Fibroblast of skin of right quadriceps (primary cell): ENCODE measurements around the gene TAF1B.

Source experiments
- DNase-seq: peaks from one replicate; pipeline ENCODE4 v3.0.0-alpha.2; 2013

Gene TAF1B

GRCh38 chr2:9945596-9945995 lies 102.3 kb downstream of the TAF1B start:
- no peak for DNase-seq

DNA sequence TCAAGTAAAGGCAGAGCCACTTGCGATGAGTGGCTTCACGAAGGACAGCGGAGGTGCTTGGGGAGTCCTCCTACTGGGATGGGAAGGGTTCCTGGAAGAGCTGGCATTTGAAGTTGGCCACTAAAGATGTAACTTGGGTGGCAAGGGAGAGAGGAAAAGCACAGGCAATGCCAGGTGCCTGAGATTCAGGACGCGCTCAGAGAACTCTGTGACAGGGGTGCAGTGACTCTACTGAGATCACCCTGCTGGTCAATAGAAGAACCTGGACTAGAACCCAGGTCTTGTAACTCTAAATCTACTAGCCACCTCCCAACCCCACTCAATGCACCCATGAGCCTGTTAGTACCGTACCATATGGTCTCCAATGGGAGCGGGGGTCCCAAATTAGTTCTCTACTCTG lies 102.8 kb downstream of the TAF1B start:
- no peak for DNase-seq

- no peak for DNase-seq
These were observed 103.5 kb downstream of the TAF1B start for GRCh38 chr2:9946818-9947217.

GRCh38 chr2:9948721-9949120 lies 105.4 kb downstream of the TAF1B start:
- no peak for DNase-seq

- no peak for DNase-seq
These were observed 106.1 kb downstream of the TAF1B start for GRCh38 chr2:9949239-9949991.

DNA sequence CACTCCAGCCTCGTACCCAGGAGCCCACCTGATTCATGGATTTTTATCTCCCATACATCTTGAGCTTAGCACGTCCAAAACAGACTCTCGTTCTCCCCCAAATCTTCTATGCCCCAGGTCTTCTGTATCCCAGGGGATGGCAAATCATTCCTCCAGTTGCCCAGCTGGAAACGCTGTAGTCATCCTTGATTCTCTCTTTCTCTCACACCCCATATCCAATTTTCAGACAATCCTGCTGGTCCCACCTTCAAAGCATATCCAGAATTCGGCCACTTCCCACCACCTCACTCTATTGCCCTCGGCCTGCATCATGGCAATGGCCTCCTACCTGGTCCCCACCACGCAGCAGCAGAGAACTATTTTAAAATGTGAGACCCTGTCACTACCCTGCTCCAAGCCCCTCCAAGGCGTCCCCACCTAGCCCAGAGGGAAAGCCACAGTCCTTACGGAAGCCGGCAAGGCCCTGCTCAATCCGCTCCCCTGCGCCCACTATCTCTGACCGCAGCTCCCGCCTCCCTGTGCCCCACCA lies 106.8 kb downstream of the TAF1B start:
- no peak for DNase-seq

GRCh38 chr2:9950521-9951271 lies 107.4 kb downstream of the TAF1B start:
- peak; percentile 23 for DNase-seq

GRCh38 chr2:9951272-9951521 lies 107.9 kb downstream of the TAF1B start:
- no peak for DNase-seq

GRCh38 chr2:9951522-9952285 lies 108.4 kb downstream of the TAF1B start, which contains the start of gene GRHL1:
Gene GRHL1 (plus strand): TSS chr2:9951693. CDS start chr2:9951834, 141 bp downstream.
- peak; percentile 91 for DNase-seq

GRCh38 chr2:9952286-9952737 lies 109.0 kb downstream of the TAF1B start:
- DNase-seq = no peak

- DNase-seq = no peak
These were observed 109.7 kb downstream of the TAF1B start for GRCh38 chr2:9952856-9953503.

GRCh38 chr2:9954136-9954535 lies 110.9 kb downstream of the TAF1B start:
- DNase-seq = no peak

DNA sequence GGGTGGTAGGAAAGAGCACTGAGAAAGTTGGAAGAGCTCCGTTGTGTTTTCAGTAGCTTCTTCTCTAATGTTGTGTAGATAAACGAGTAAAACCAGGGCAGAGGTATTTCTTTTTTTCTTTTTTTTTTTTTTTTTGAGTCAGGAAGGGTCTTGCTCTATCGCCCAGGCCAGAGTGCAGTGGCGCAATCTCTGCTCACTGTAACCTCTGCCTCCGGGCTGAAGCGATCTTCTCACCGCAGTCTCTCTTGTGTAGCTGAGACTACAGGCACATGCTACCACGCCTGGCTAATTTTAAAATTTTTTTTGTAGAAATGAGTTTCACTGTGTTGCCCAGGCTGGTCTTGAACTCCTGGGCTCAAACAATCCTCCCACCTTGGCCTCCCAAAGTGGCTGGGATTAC lies 114.8 kb downstream of the TAF1B start:
- DNase-seq = no peak

DNA sequence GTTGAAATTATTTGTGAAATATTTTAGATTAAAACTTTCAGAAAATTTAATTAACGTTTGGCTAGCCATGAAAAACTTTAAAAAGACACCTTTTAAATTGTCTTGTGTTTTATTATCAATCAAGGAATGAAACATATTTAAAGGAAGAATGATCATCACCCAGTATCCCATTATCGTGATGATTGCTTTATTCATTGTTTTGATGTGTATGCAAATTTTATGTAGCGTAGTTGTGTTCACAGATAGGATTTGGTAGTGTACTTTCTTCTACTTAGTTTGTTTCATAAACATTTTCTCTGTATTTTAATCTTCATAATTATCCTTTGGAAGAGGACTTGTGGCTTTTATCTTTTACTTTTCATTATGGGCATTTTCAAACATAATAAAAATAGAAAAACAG lies 116.0 kb downstream of the TAF1B start:
- DNase-seq = no peak

DNA sequence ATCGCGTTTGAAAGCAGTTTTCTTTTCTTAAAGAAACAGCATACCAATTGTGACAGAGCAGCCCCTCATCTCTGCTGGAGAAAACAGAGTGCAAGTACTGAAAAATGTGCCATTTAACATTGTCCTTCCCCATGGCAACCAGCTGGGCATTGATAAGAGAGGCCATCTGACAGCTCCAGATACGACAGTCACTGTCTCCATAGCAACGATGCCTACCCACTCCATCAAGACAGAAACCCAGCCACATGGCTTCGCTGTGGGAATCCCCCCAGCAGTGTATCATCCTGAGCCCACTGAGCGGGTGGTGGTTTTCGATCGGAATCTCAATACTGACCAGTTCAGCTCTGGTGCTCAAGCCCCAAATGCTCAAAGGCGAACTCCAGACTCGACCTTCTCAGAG lies 117.7 kb downstream of the TAF1B start:
- DNase-seq = no peak

DNA sequence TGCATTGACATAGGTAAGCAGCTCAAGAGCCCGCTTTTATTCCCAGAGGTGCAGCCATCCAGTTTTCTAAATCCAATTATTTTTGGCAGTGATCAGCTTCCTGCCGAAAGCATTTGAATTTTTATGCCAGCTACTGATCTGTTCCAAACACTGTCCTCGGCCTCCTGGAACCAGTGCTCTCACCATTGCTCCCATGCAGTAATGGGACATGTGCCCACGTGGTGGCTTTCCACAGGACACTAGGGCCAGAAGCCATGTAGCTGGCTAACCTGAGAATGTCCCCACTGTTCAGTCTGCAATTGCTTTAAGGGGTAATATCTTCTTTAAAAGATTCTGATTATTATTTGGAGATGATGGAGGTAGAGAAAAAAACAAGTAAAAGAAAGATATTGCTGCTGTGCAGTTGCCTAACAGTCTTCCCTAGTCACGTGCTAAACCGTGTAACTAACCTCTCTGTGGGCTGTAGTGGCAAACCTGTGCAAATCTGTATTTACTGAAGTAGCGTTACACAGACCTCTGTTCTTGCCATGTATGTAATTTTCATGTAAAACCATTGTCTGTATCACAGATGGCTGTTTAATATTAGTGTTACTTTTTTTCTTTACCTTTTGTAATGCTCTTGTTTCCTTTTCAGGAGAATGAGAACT lies 121.2 kb downstream of the TAF1B start:
- no peak for DNase-seq

- DNase-seq = no peak
These were observed 122.0 kb downstream of the TAF1B start for GRCh38 chr2:9965119-9965822.

GRCh38 chr2:9966491-9967022 lies 123.3 kb downstream of the TAF1B start:
- no peak for DNase-seq

DNA sequence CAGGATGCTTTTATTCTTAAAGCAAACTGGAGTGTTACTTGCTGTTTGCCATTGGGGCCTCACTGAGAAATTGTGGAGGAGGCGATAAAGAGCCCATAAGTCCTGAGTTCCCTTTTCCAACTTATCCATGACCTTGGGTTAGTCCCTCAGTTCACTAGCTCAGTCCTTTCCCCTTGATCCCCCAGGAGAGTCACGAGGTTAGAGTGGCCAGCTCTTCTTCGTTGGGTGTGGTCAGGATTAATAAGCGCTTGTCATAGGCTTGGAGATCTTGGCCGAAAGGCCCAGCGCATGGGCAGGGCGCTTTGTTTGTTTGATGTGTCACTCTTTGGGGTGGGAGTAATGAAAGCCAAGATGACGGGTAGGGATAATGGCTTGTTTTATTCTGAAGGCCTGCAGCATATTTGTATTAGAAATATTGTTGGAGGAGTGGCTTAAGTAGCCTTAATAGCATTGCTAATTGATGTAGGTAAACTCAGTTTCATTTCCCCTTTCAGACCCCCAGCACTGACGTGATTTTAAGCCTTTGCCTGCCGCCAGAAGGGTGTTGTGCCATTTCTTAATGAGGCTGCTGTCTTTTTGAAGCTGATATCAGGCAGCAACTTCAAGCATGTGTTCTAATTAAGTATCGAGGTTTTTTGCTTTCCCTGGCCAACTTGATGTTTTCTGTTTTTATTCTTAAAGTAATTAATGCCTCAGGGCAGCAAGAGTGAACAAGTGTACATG lies 123.9 kb downstream of the TAF1B start:
- DNase-seq = no peak

DNA sequence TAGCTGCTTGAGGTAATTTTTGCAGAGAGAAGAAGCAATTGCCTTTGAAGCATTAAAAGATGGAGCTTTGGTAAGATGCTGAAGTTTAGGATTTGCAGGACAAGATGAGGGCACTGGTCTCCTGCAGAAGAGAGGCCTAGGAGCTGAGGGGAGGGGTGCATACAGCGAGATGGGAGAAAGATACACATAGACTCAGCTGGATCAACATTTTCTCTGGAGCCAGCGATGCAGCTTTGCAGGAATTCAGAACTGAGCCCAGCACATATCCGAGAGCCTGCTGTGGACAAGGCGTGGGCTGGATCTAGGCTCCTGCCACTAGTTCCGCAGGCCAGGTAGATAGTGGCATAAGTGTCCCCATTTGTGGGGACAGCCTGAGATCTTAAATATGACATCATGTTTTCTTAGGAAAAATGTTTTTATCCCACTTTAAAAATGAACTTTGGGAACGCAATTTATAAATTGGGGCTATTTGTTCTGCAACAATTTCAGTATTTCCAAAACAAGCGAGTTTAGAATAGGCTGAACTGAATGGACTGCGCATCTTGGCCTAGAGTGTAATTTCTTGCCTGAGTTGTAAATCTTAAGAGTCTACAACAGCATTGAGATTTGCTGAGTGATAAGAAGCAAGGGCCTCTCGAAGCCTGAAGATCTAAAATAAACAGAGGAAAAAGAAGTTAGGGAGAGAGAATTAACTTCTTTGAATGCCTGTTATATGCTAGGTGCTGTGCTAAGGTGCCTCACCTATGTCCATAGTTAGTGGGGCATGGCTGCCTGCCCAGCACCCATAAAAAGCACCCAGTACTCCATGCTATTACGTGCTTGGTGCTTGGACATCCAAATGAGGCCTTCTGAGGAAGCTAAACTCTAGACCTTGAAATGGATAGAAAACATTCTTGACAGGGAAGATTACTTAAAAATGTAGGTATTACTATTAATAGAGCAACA lies 125.6 kb downstream of the TAF1B start:
- DNase-seq = no peak
